K562 (cell line): Measurements from ENCODE around the gene SLC2A4. TPM values are rescaled to one million over a fixed set of nuclear protein-coding genes. Genes with fewer than 3 reads are reported as not detected.
A peak's percentile ranks its signal among the peaks of the same experiment; 100 is the strongest.

Experiments used
- KAT7 ChIP-seq: sonication (generic); formaldehyde crosslinking; IDR thresholded peaks from 2 replicates; pipeline ENCODE4 v1.8.0; 2022; ENCODE audit warnings: missing genetic modification reagents, mild to moderate bottlenecking, borderline replicate concordance
- MGA ChIP-seq: fragments of 450-650 bp; IDR thresholded peaks from 2 replicates; pipeline ENCODE4 v1.6.1; 2016; ENCODE audit warnings: mild to moderate bottlenecking, moderate library complexity
- MYNN ChIP-seq, 2 experiments: sonication (generic); formaldehyde crosslinking in 1 of 2; IDR thresholded peaks; 2 replicates each; pipeline versions ENCODE4 v1.5.0 to v1.6.1; 2016 to 2020; ENCODE audit warnings: antibody characterized with exemption in 1 of 2, missing genetic modification reagents in 1 of 2
- NFRKB ChIP-seq: fragments of 450-650 bp; IDR thresholded peaks from 2 replicates; pipeline ENCODE4 v1.6.1; 2016; ENCODE audit warnings: low read depth
- POLR2AphosphoS5 ChIP-seq: IDR thresholded peaks from 2 replicates; pipeline ENCODE4 v1.6.1; 2011; ENCODE audit warnings: mild to moderate bottlenecking, low read depth, low read length, moderate library complexity; ENCODE audit not compliant: control insufficient read depth, insufficient read depth
- POLR2G ChIP-seq: fragments of 200-400 bp; formaldehyde crosslinking; IDR thresholded peaks from 2 replicates; pipeline ENCODE4 v1.6.1; 2017; ENCODE audit warnings: low read depth, mild to moderate bottlenecking, antibody characterized with exemption, low read length, moderate library complexity
- RAD51 ChIP-seq: fragments of 450-650 bp; IDR thresholded peaks from 2 replicates; pipeline ENCODE4 v1.7.1; 2016; ENCODE audit warnings: low read depth, mild to moderate bottlenecking, borderline replicate concordance
- THRB ChIP-seq: fragments of 450-650 bp; formaldehyde crosslinking; conservative IDR thresholded peaks from 2 replicates; pipeline ENCODE4 v1.4.0; 2022; ENCODE audit warnings: mild to moderate bottlenecking, missing genetic modification characterization
- XRCC3 ChIP-seq: fragments of 450-650 bp; IDR thresholded peaks from 2 replicates; pipeline ENCODE4 v1.6.1; 2017; ENCODE audit warnings: mild to moderate bottlenecking, moderate library complexity
- ZC3H11A ChIP-seq: IDR thresholded peaks from 2 replicates; pipeline ENCODE4 v1.6.1; 2012; ENCODE audit warnings: low read depth, low read length, improper control_type of control experiment
- ZNF140 ChIP-seq: fragments of 250-450 bp; sonication (Bioruptor Pico); IDR thresholded peaks from 2 replicates; pipeline ENCODE4 v1.8.0; 2021; ENCODE audit warnings: moderate library complexity, mild to moderate bottlenecking, inconsistent platforms
- ZNF316 ChIP-seq: fragments of 450-650 bp; IDR thresholded peaks from 2 replicates; pipeline ENCODE4 v1.6.1; 2016
- ZNF395 ChIP-seq: fragments of 200-800 bp; sonication (Bioruptor generic); IDR thresholded peaks from 2 replicates; pipeline ENCODE4 v1.6.1; 2017; ENCODE audit warnings: missing genetic modification characterization, missing compliant biosample characterization
- polyA plus RNA-seq, 8 experiments: library from polyadenylated mRNA; depleted of rRNA in 4 of 8; stranded (reverse) in 5 of 8; unstranded in 3 of 8; fragments of >200 nt; fragmentation: Nextera tagmentation in 2 of 8; fragmentation: Illumina TruSeq in 1 of 8; extraction: Ambion mirVana in 2 of 8; extraction: Trizol in 1 of 8; gene quantifications; 2 replicates each; pipeline versions ENCODE4 v1.2.1 to v1.2.3, GENCODE V29; 2011 to 2014; ENCODE audit warnings: inconsistent platforms in 1 of 8, missing spikeins in 1 of 8
- total RNA-seq, 7 experiments: library from RNA; depleted of rRNA in 6 of 7; stranded (reverse); fragments of >200 nt in 6 of 7; fragmentation: Illumina TruSeq in 2 of 7; extraction: Trizol in 2 of 7; gene quantifications; 2 replicates each; pipeline versions ENCODE4 v1.2.1 to v1.2.3, GENCODE V29; 2011 to 2021; ENCODE audit warnings: low replicate concordance in 1 of 7

The SLC2A4 gene
- total and polyA plus RNA-seq, 9 of the 15 experiments (the other 6 are each of a cell fraction or from before 2014, with no cell fraction given), result 0.74 to 3.5 (median 1.6) TPM

DNA sequence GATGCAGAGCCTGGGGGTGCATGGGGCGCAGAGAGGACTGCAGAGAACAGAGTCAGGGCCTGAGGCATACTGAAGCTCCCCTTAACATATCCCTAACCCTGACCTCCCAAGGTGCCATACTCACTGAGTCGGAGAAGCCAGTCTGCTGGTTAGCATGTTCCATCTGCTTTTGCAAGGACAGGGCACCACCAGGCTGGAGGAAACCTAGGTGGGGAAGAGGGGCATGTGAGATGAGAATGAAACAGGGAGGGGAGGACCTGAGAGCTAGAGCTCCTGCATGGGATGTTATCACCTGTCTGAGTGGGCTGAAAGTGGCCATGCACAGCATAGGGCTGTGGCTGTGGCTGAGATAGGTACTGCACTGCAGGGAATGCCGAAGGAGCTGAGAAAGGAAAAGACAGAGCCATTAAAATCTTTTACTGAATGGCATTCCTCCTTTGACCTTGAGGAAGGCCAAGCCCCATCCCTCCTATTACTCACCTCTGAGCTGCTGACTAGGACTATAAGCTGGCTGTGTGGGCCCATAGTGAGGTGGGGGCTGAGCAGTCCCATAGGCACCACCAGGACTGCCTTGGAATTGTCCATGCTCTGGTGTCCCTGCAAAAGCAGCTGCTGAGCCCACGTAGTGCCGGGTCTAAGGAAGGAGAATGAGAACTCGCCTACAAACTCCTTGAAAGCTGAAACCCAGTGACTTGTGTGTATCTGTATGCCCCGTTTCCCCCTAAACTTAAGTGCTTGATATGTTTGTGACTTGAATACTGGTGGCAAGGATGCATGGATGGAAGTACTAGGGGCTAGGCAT lies 31.8 kb downstream of the SLC2A4 start (continued):
- TF ChIP-seq POLR2AphosphoS5, result peak; percentile 74; the same call in 1 of the 2 replicates
- TF ChIP-seq ZC3H11A, result no peak
- TF ChIP-seq RAD51, result no peak
- TF ChIP-seq XRCC3, result no peak
- peak; percentile 58; the same call in 1 of the 2 replicates for TF ChIP-seq POLR2G
- TF ChIP-seq ZNF395 (CRISPR knock-in tag), result no peak
- TF ChIP-seq KAT7, result 0 out of 2 replicates have a peak, but pooled peaks have one; percentile 26
- TF ChIP-seq ZNF316, result no peak
- 0 out of 2 replicates have a peak, but pooled peaks have one; percentile 34 for TF ChIP-seq MYNN (IDR thresholded peaks at IDR 0.05)
- TF ChIP-seq MYNN (CRISPR knock-in tag; IDR thresholded peaks at IDR 0.05), result no peak
- peak; percentile 5; the same call in 1 of the 2 replicates for TF ChIP-seq THRB
- no peak for TF ChIP-seq NFRKB
- no peak for TF ChIP-seq ZNF140 (CRISPR knock-in tag)
- no peak for TF ChIP-seq MGA
